ENCODE data around the gene CD37. TPM values are rescaled to one million over a fixed set of nuclear protein-coding genes. Genes with fewer than 3 reads are reported as not detected.
A peak's percentile ranks its signal among the peaks of the same experiment; 100 is the strongest.

The CD37 gene
- total RNA-seq, 4 donors from 2014 or later, result 4.4 to 11.0 (median 7.8) TPM

- H3K9me3 ChIP-seq, result no peaks in the 10 kb centered on the region
- H3K36me3 ChIP-seq, result no peaks in the 10 kb centered on the region
- peak; percentile 91 for DNase-seq
- peak in 1 of 4 experiments; percentile 16 for TF ChIP-seq CTCF (IDR thresholded peaks at IDR 0.05)
- peak; percentile 65 to 67 for TF ChIP-seq POLR2A (IDR thresholded peaks at IDR 0.05)
- H3K27me3 ChIP-seq, result no peaks in the 10 kb centered on the region
- intact Hi-C loops (cut with DNase I; ENCODE audit: low total_unique reads), result no loop called here
- H3K27ac ChIP-seq, result peak overlapping the region; percentile 95 to 96
- peak overlapping the region; percentile 74 to 96 for H3K4me3 ChIP-seq
- no peaks in the 10 kb centered on the region for H3K4me1 ChIP-seq
Observed at GRCh38 chr19:49361438-49362047, 26.3 kb downstream of the CD37 start.

GRCh38 chr19:49362048-49362928 lies 27.1 kb downstream of the CD37 start, which contains the start of gene TEAD2:
Gene TEAD2, minus strand, starts transcription at chr19:49362416. Its CDS starts 2,341 bp downstream, at chr19:49360075.
- Histone ChIP-seq H3K4me1 (no peaks in the 10 kb centered on the region), H3K27me3 (no peaks in the 10 kb centered on the region), H3K36me3 (no peaks in the 10 kb centered on the region), H3K9me3 (no peaks in the 10 kb centered on the region), H3K4me3 (peak within 1 kb of the TSS; percentile 74 to 96), H3K27ac (peak within 1 kb of the TSS; percentile 95 to 96)
- intact Hi-C loops (cut with DNase I; ENCODE audit: low total_unique reads), result no loop called here
- peak; percentile 85 to 86 for DNase-seq
- TF ChIP-seq POLR2A (IDR thresholded peaks at IDR 0.05), result peak; percentile 47 to 64
- TF ChIP-seq CTCF (IDR thresholded peaks at IDR 0.05), result no peak

DNA sequence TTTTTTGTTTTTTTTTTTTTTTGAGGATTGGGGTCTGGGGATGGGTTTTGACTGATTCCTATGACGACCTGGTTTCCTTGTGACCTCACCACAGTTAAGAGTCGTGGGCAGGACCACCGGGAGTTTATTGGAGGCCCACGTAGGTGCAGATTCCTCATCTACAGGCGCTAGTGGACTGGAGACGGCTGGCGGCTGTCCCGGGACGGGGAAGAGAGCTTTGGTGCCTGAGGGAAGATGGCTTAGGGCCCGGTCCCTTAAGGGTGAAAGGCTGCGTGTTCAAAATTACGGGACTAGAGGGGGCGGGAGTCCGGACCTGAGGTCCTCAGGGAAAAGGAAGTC lies 27.7 kb downstream of the CD37 start:
- no peak for TF ChIP-seq POLR2A (IDR thresholded peaks at IDR 0.05)
- TF ChIP-seq CTCF (IDR thresholded peaks at IDR 0.05), result no peak
- DNase-seq, result peak; percentile 65 to 67
- intact Hi-C loops (cut with DNase I; ENCODE audit: low total_unique reads), result no loop called here
- no peaks in the 10 kb centered on the region for H3K4me1 ChIP-seq
- H3K9me3 ChIP-seq, result no peaks in the 10 kb centered on the region
- H3K27ac ChIP-seq, result peak overlapping the region; percentile 95 to 96
- no peaks in the 10 kb centered on the region for H3K36me3 ChIP-seq
- peak overlapping the region; percentile 74 to 96 for H3K4me3 ChIP-seq
- H3K27me3 ChIP-seq, result no peaks in the 10 kb centered on the region

- TF ChIP-seq CTCF (IDR thresholded peaks at IDR 0.05) (peak; percentile 15 to 46 (median 35)), POLR2A (IDR thresholded peaks at IDR 0.05) (peak; percentile 79 to 85)
- Histone ChIP-seq H3K27ac (peak within 1 kb of the TSS; percentile 95 to 96), H3K27me3 (no peaks in the 10 kb centered on the region), H3K9me3 (no peaks in the 10 kb centered on the region), H3K4me1 (no peaks in the 10 kb centered on the region), H3K36me3 (no peaks in the 10 kb centered on the region), H3K4me3 (peak within 1 kb of the TSS; percentile 74 to 96)
- peak; percentile 100 for DNase-seq
- intact Hi-C loops (cut with DNase I; ENCODE audit: low total_unique reads), result no loop called here
Observed at GRCh38 chr19:49363268-49364082, 28.3 kb downstream of the CD37 start, which contains the start of gene DKKL1. Gene DKKL1, plus strand, starts transcription at chr19:49363877. Its CDS starts 122 bp downstream, at chr19:49363999.

Measured in uterus (tissue), 4 donors.